ENCODE data around the gene MOV10. TPM values are rescaled to one million over a fixed set of nuclear protein-coding genes. Genes with fewer than 3 reads are reported as not detected.
A peak's percentile ranks its signal among the peaks of the same experiment; 100 is the strongest.

Gene MOV10
- total RNA-seq, 4 donors from 2014 or later = 30.6 to 69.9 (median 43.8) TPM

DNA sequence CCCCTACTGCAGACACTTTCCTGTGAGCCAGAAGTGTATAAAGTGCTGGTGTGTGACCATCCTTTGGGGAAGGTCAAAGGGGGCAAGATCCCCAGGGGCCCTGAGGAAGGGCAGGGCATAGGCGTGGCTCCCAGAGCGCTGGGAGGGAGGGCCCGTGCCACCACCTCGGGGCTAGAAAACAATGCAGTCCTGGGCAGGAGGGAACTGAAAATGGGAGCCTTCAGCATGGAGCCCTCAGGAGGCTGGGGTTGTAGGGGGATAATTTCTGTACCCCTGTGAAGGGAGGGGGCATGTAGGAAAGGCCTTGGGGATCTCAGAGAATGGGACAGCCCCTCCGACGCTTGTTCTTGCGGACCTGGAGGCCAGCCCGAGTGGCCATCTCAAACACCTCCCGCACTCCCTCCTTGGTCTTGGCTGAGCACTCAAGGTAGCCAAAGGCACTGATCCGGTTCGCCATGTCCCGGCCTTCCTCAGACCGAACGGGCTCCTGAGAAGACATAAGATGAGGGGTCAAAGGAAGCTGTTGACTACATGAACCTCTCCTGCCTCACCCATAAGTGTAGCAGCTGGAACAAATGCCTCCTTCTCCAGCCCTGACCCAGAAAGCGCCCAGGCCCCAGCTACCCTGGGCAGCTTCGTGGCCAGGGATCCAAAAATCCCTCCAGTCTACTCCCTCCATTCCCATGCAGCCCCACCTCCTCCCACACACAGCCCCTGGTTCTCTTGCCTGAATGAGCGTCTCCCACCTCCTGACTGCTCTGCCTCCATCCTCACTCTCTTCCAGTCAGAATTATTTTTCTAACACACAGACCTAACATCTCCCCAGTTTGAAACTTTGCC lies 27.0 kb downstream of the MOV10 start:
- Histone ChIP-seq H3K36me3 (peaks cover 3 to 40% (median 5%) of the 10 kb centered on the region in 3 donors), H3K27me3 (no peaks in the 10 kb centered on the region), H3K27ac (peak overlapping the region; percentile 81 to 100 (median 98)), H3K9me3 (no peaks in the 10 kb centered on the region), H3K4me3 (no peak overlapping the region), H3K4me1 (peaks cover 0 to 83% (median 68%) of the 10 kb centered on the region in 4 donors)
- DNase-seq (ENCODE audit: low spot score in 2 of 2) = no peak
- WGBS, 2 donors = 44 to 48% methylated on average over 15 to 17 of the region's 17 CpGs
- no peak for TF ChIP-seq EP300 (IDR thresholded peaks at IDR 0.05)
- no peak for TF ChIP-seq CTCF (IDR thresholded peaks at IDR 0.05)
- TF ChIP-seq POLR2A (IDR thresholded peaks at IDR 0.05) = no peak

- Histone ChIP-seq H3K4me3 (no peak overlapping the region), H3K9me3 (no peaks in the 10 kb centered on the region), H3K4me1 (peaks cover 0 to 83% (median 68%) of the 10 kb centered on the region in 4 donors), H3K27ac (peak overlapping the region; percentile 81 to 100 (median 98)), H3K27me3 (no peaks in the 10 kb centered on the region), H3K36me3 (peaks cover 3 to 34% (median 5%) of the 10 kb centered on the region in 3 donors)
- TF ChIP-seq CTCF (IDR thresholded peaks at IDR 0.05) (no peak), EP300 (IDR thresholded peaks at IDR 0.05) (no peak), POLR2A (IDR thresholded peaks at IDR 0.05) (no peak)
- DNase-seq (ENCODE audit: low spot score in 2 of 2) = no peak
- 28 to 38% methylated on average over 3 of the region's 3 CpGs for WGBS, 2 donors
These were observed 27.6 kb downstream of the MOV10 start for GRCh38 chr1:112702067-112702395.

DNA sequence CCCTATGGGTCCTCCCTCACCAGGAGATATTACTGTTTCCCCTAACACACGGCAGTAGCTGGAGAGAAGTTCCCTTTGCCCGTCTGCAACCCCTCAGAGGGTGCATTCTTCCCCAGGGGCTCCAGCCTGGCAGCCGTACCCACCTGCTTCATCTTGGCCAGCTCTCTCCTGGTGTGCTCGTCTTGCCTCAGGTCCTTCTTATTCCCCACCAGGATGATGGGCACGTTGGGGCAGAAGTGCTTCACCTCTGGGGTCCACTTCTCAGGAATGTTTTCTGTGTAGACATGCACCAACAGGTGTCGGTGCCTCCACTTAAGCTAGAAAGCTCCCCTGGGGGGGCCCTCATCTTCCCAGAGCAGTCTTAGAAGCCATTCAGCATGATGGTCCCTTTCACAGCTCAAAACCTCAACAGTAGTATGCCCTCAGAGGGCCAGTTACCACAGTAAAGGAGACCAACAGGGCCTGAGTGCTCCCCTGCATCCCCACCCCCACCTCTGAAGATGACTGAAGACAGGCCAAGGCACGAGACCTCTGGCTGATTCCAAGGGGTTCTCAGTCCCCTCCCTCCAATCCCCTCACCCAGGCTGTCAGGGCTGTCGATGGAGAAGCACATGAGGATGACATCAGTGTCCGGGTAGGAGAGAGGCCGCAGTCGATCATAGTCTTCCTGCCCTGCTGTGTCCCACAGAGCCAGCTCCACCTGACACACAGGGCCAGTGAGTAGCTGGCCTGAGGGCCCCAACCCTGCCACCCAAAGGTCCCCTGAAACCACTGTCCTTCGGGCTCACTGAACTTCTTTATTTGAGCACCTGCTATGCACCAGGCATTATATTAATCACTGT lies 28.2 kb downstream of the MOV10 start:
- Histone ChIP-seq H3K9me3 (no peaks in the 10 kb centered on the region), H3K4me1 (peaks cover 0 to 87% (median 69%) of the 10 kb centered on the region in 4 donors), H3K27me3 (no peaks in the 10 kb centered on the region), H3K4me3 (no peak overlapping the region), H3K36me3 (peaks cover 3 to 29% (median 5%) of the 10 kb centered on the region in 3 donors), H3K27ac (peak overlapping the region; percentile 81 to 100 (median 98))
- no peak for DNase-seq (ENCODE audit: low spot score in 2 of 2)
- 53 to 55% methylated on average over 12 of the region's 12 CpGs for WGBS, 2 donors
- TF ChIP-seq EP300 (IDR thresholded peaks at IDR 0.05) (no peak), CTCF (IDR thresholded peaks at IDR 0.05) (no peak), POLR2A (IDR thresholded peaks at IDR 0.05) (no peak)

GRCh38 chr1:112703706-112704105 lies 29.2 kb downstream of the MOV10 start:
- no peak for DNase-seq (ENCODE audit: low spot score in 2 of 2)
- Histone ChIP-seq H3K9me3 (no peaks in the 10 kb centered on the region), H3K27ac (peak overlapping the region; percentile 95 to 100 (median 98)), H3K4me1 (peaks cover 0 to 81% (median 64%) of the 10 kb centered on the region in 4 donors), H3K36me3 (peaks cover 0 to 18% (median 3%) of the 10 kb centered on the region in 3 donors), H3K4me3 (no peak overlapping the region), H3K27me3 (no peaks in the 10 kb centered on the region)
- WGBS, 2 donors = 60 to 68% methylated on average over 8 of the region's 8 CpGs
- TF ChIP-seq EP300 (IDR thresholded peaks at IDR 0.05) (no peak), CTCF (IDR thresholded peaks at IDR 0.05) (no peak), POLR2A (IDR thresholded peaks at IDR 0.05) (no peak)
